SK-N-SH (cell line): ENCODE results near the gene HDAC4. TPM values are rescaled to one million over a fixed set of nuclear protein-coding genes. Genes with fewer than 3 reads are reported as not detected.

ENCODE experiments used
- CTCF ChIA-PET: fragments of 300-600, 350-600 bp; formaldehyde crosslinking; extraction: SDS; loops from one replicate; lab custom pipeline; 2021; lab: Yijun Ruan, JAX
- POLR2A ChIA-PET: fragments of 350-600 bp; sonication (Branson Sonifier 250); formaldehyde crosslinking; extraction: SDS; loops from one replicate; lab custom pipeline; 2020; ENCODE audit warnings: antibody characterized with exemption, inconsistent platforms; lab: Yijun Ruan, JAX
- DNase-seq: peaks from one replicate; pipeline ENCODE4 v3.0.0; 2012
- H2AFZ ChIP-seq: fragments of 200-600 bp; sonication (generic); 2 replicates; pipeline ENCODE4 v1.8.1; 2016; ENCODE audit warnings: antibody characterized with exemption, mild to moderate bottlenecking, low read depth
- H3F3A ChIP-seq: fragments of 200-600 bp; sonication (generic); replicated peaks from 2 replicates; pipeline ENCODE3; 2016; ENCODE audit warnings: antibody characterized with exemption, mild to moderate bottlenecking; ENCODE audit not compliant: insufficient read depth
- H3K27ac ChIP-seq, 2 experiments: fragments of 200-500 bp in 1 of 2; fragments of 200-600 bp in 1 of 2; sonication (Bioruptor generic) in 1 of 2; sonication (generic), shearing (Covaris generic) in 1 of 2; 2 replicates each; pipeline versions ENCODE4 v1.5.1 to v1.6.1; 2014 to 2016; ENCODE audit warnings: low read depth in 2 of 2, inconsistent platforms in 1 of 2, low read length in 1 of 2, mild to moderate bottlenecking in 1 of 2, mixed read lengths in 1 of 2
- H3K27me3 ChIP-seq: fragments of 200-600 bp; sonication (generic), shearing (Covaris generic); 2 replicates; pipeline ENCODE4 v1.6.1; 2016; ENCODE audit warnings: mixed run types; ENCODE audit not compliant: insufficient read depth
- H3K36me3 ChIP-seq, 2 experiments: fragments of 200-500 bp in 1 of 2; fragments of 200-600 bp in 1 of 2; sonication (Bioruptor generic) in 1 of 2; sonication (generic) in 1 of 2; replicated peaks in 1 of 2; 2 replicates each; pipeline versions ENCODE3 to v1.5.1; 2014 to 2016; ENCODE audit warnings: low read length in 1 of 2, mild to moderate bottlenecking in 1 of 2; ENCODE audit not compliant: insufficient read depth in 2 of 2, control insufficient read depth in 1 of 2
- H3K4me1 ChIP-seq, 2 experiments: fragments of 200-500 bp in 1 of 2; fragments of 200-600 bp in 1 of 2; sonication (Bioruptor generic) in 1 of 2; sonication (generic), shearing (Covaris generic) in 1 of 2; 2 replicates each; pipeline versions ENCODE4 v1.5.1 to v1.6.1; 2014 to 2016; ENCODE audit warnings: low read depth in 1 of 2, low read length in 1 of 2, mixed run types in 1 of 2; ENCODE audit not compliant: insufficient read depth in 2 of 2, control insufficient read depth in 1 of 2
- H3K4me2 ChIP-seq: fragments of 200-600 bp; sonication (generic), shearing (Covaris generic); 2 replicates; pipeline ENCODE4 v1.6.1; 2017; ENCODE audit warnings: mixed run types
- H3K4me3 ChIP-seq, 2 experiments: fragments of 200-500 bp in 1 of 2; fragments of 200-600 bp in 1 of 2; sonication (Bioruptor generic) in 1 of 2; sonication (generic), shearing (Covaris generic) in 1 of 2; 2 replicates each; pipeline versions ENCODE4 v1.5.1 to v1.8.1; 2014 to 2016; ENCODE audit warnings: low read depth in 2 of 2, inconsistent platforms in 1 of 2, low read length in 1 of 2, mild to moderate bottlenecking in 1 of 2, mixed read lengths in 1 of 2, moderate library complexity in 1 of 2
- H3K79me2 ChIP-seq: fragments of 200-600 bp; sonication (generic); 2 replicates; pipeline ENCODE4 v1.8.1; 2017; ENCODE audit warnings: mild to moderate bottlenecking; ENCODE audit not compliant: insufficient read depth
- H3K9ac ChIP-seq: fragments of 200-600 bp; sonication (generic); 2 replicates; pipeline ENCODE4 v1.6.1; 2017; ENCODE audit warnings: mixed run types
- H3K9me2 ChIP-seq: fragments of 200-600 bp; sonication (generic); 2 replicates; pipeline ENCODE4 v1.6.1; 2017; ENCODE audit warnings: mixed run types
- H3K9me3 ChIP-seq: fragments of 200-600 bp; sonication (generic); 2 replicates; pipeline ENCODE4 v1.6.1; 2017; ENCODE audit warnings: mixed run types, mild to moderate bottlenecking, moderate library complexity
- H4K20me1 ChIP-seq: fragments of 200-600 bp; sonication (generic); 2 replicates; pipeline ENCODE4 v1.6.1; 2017; ENCODE audit warnings: mild to moderate bottlenecking, mixed run types; ENCODE audit not compliant: insufficient read depth
- CHD2 ChIP-seq: fragments of 150-350 bp; IDR thresholded peaks from 2 replicates; pipeline ENCODE4 v1.6.1; 2018; ENCODE audit warnings: low read length; ENCODE audit not compliant: partially characterized antibody
- CTCF ChIP-seq: fragments of 200-600 bp; sonication (generic); IDR thresholded peaks from 2 replicates; pipeline ENCODE4 v1.6.1; 2017; ENCODE audit warnings: antibody characterized with exemption, mild to moderate bottlenecking, moderate library complexity
- EP300 ChIP-seq, 2 experiments: IDR thresholded peaks; 2 replicates each; pipeline versions ENCODE4 v1.4.0 to v1.6.1; 2012; ENCODE audit warnings: borderline replicate concordance in 1 of 2, low read depth in 1 of 2, low read length in 1 of 2
- FOSL2 ChIP-seq: IDR thresholded peaks from 2 replicates; pipeline ENCODE4 v1.4.0; 2012; ENCODE audit warnings: low read depth, mild to moderate bottlenecking, moderate library complexity, borderline replicate concordance
- FOXJ3 ChIP-seq: sonication (generic); formaldehyde crosslinking; IDR thresholded peaks from 2 replicates; pipeline ENCODE4 v1.5.1; 2020; ENCODE audit warnings: mild to moderate bottlenecking, missing genetic modification reagents
- FOXM1 ChIP-seq: IDR thresholded peaks from 2 replicates; pipeline ENCODE4 v1.4.0; 2012; ENCODE audit warnings: low read depth, mild to moderate bottlenecking
- GATA2 ChIP-seq: sonication (generic); formaldehyde crosslinking; IDR thresholded peaks from 2 replicates; pipeline ENCODE4 v1.5.0; 2020; ENCODE audit warnings: mild to moderate bottlenecking, missing genetic modification reagents
- JUND ChIP-seq: IDR thresholded peaks from 2 replicates; pipeline ENCODE4 v1.4.0; 2012
- MAX ChIP-seq: IDR thresholded peaks from 2 replicates; pipeline ENCODE4 v1.4.0; 2012; ENCODE audit warnings: low read depth
- MEF2A ChIP-seq: IDR thresholded peaks from 2 replicates; pipeline ENCODE4 v1.4.0; 2012; ENCODE audit warnings: low read depth, borderline replicate concordance
- MXI1 ChIP-seq: IDR thresholded peaks from 2 replicates; pipeline ENCODE4 v1.6.1; 2012; ENCODE audit warnings: mild to moderate bottlenecking, low read depth, low read length, improper control_type of control experiment
- NRF1 ChIP-seq: IDR thresholded peaks from 2 replicates; pipeline ENCODE4 v1.6.1; 2012; ENCODE audit warnings: low read depth, mild to moderate bottlenecking, low read length
- PBX3 ChIP-seq: IDR thresholded peaks from 2 replicates; pipeline ENCODE4; 2012
- POLR2AphosphoS5 ChIP-seq: IDR thresholded peaks from 2 replicates; pipeline ENCODE4 v1.6.1; 2012; ENCODE audit warnings: low read depth, low read length
- RCOR1 ChIP-seq: fragments of 150-350 bp; IDR thresholded peaks from 2 replicates; pipeline ENCODE4 v1.6.1; 2017; ENCODE audit warnings: antibody characterized with exemption, low read length
- RFX5 ChIP-seq: IDR thresholded peaks from 2 replicates; pipeline ENCODE4 v1.6.1; 2012; ENCODE audit warnings: mild to moderate bottlenecking, improper control_type of control experiment, low read length
- SIN3A ChIP-seq: IDR thresholded peaks from 2 replicates; pipeline ENCODE4 v1.6.1; 2012; ENCODE audit warnings: low read depth, mild to moderate bottlenecking, low read length, moderate library complexity, borderline replicate concordance
- TCF12 ChIP-seq: IDR thresholded peaks from 2 replicates; pipeline ENCODE4 v1.4.0; 2012
- TEAD4 ChIP-seq: IDR thresholded peaks from 2 replicates; pipeline ENCODE4 v1.4.0; 2012; ENCODE audit warnings: mild to moderate bottlenecking, borderline replicate concordance; ENCODE audit not compliant: insufficient read depth
- USF1 ChIP-seq: IDR thresholded peaks from 2 replicates; pipeline ENCODE4 v1.4.0; 2012; ENCODE audit warnings: low read depth, borderline replicate concordance
- USF2 ChIP-seq: fragments of 150-350 bp; IDR thresholded peaks from 2 replicates; pipeline ENCODE4 v1.6.1; 2017; ENCODE audit warnings: antibody characterized with exemption, low read length, low read depth, borderline replicate concordance
- WGBS: methylation state at CpG from one replicate; pipeline ENCODE4 v1.1.6; 2017; ENCODE audit warnings: low lambda C conversion rate; 5-methylcytosine and 5-hydroxymethylcytosine counted together
- polyA plus RNA-seq, 3 experiments: library from polyadenylated mRNA; depleted of rRNA; stranded (reverse); fragments of >200 nt; gene quantifications; 2 replicates each; pipeline ENCODE4 v1.2.3, GENCODE V29; 2012

HDAC4 gene
- polyA plus RNA-seq, 1 of the 3 experiments (the other 2 are of a cell fraction): 5.5 TPM

GRCh38 chr2:239259603-239260298 lies 141.1 kb downstream of the HDAC4 start:
- DNase-seq: no peak
- no peaks in the 10 kb centered on the region for H3K36me3 ChIP-seq
- WGBS: 93% methylated on average over 14 of the region's 18 CpGs
- ChIA-PET POLR2A (no interaction called here), CTCF (interaction anchor here (1.4 kb wide), 1 partner anchor 9 kb away, joined by 3 read pairs; no protein-coding TSS in a partner anchor)
- H4K20me1 ChIP-seq: no peaks in the 10 kb centered on the region
- H3F3A ChIP-seq: peaks cover 9% of the 10 kb centered on the region
- H3K4me1 ChIP-seq: peaks cover 25 to 53% of the 10 kb centered on the region in 2 experiments; a peak in 3 of 4 replicates
- H3K4me2 ChIP-seq: no peak overlapping the region
- no peak overlapping the region for H2AFZ ChIP-seq
- no peak overlapping the region for H3K9ac ChIP-seq
- H3K9me2 ChIP-seq: no peaks in the 10 kb centered on the region
- H3K9me3 ChIP-seq: no peaks in the 10 kb centered on the region
- TF ChIP-seq FOXM1 (no peak), CHD2 (no peak), RCOR1 (no peak), RFX5 (no peak), POLR2AphosphoS5 (no peak), NRF1 (no peak), GATA2 (no peak), EP300 (IDR thresholded peaks at IDR 0.05; ENCODE audit: borderline replicate concordance in 1 of 2, low read depth in 1 of 2, low read length in 1 of 2) (no peak), MEF2A (no peak)
- peaks cover 15% of the 10 kb centered on the region; the same call in 1 of the 2 replicates for H3K79me2 ChIP-seq
- H3K27me3 ChIP-seq: no peaks in the 10 kb centered on the region
- no peak overlapping the region for H3K27ac ChIP-seq
- no peak overlapping the region for H3K4me3 ChIP-seq

- Histone ChIP-seq H3K9me3 (no peaks in the 10 kb centered on the region), H3K4me1 (peaks cover 20 to 47% of the 10 kb centered on the region in 2 experiments; a peak in 3 of 4 replicates), H3F3A (peaks cover 9% of the 10 kb centered on the region), H3K36me3 (no peaks in the 10 kb centered on the region), H4K20me1 (no peaks in the 10 kb centered on the region), H3K4me3 (no peak overlapping the region), H2AFZ (no peak overlapping the region), H3K27me3 (no peaks in the 10 kb centered on the region), H3K4me2 (no peak overlapping the region), H3K9me2 (no peaks in the 10 kb centered on the region), H3K79me2 (peaks cover 16% of the 10 kb centered on the region; the same call in 1 of the 2 replicates), H3K9ac (no peak overlapping the region), H3K27ac (no peak overlapping the region)
- DNase-seq: no peak
- WGBS: 95% methylated on average over 4 of the region's 4 CpGs
- TF ChIP-seq RCOR1 (no peak), FOSL2 (no peak), CTCF (no peak), POLR2AphosphoS5 (no peak), USF1 (no peak), TCF12 (no peak), MAX (no peak), MXI1 (no peak), FOXJ3 (no peak), TEAD4 (no peak), SIN3A (no peak), RFX5 (no peak), MEF2A (no peak), PBX3 (no peak), USF2 (no peak), NRF1 (no peak), CHD2 (no peak), JUND (no peak)
- ChIA-PET CTCF (interaction anchor here (1.4 kb wide), 1 partner anchor 8 kb away, joined by 3 read pairs; no protein-coding TSS in a partner anchor), POLR2A (no interaction called here)
Measured at GRCh38 chr2:239259173-239259572, 141.6 kb downstream of the HDAC4 start.
